ENCODE data around the gene FBRSL1.

- TF ChIP-seq, protein P1, sequence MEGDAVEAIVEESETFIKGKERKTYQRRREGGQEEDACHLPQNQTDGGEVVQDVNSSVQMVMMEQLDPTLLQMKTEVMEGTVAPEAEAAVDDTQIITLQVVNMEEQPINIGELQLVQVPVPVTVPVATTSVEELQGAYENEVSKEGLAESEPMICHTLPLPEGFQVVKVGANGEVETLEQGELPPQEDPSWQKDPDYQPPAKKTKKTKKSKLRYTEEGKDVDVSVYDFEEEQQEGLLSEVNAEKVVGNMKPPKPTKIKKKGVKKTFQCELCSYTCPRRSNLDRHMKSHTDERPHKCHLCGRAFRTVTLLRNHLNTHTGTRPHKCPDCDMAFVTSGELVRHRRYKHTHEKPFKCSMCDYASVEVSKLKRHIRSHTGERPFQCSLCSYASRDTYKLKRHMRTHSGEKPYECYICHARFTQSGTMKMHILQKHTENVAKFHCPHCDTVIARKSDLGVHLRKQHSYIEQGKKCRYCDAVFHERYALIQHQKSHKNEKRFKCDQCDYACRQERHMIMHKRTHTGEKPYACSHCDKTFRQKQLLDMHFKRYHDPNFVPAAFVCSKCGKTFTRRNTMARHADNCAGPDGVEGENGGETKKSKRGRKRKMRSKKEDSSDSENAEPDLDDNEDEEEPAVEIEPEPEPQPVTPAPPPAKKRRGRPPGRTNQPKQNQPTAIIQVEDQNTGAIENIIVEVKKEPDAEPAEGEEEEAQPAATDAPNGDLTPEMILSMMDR (IDR thresholded peaks at IDR 0.05) = no peak
- TF ChIP-seq EP300 (IDR thresholded peaks at IDR 0.05) = no peak
Observed at GRCh38 chr12:132517740-132518100, 27.8 kb downstream of the FBRSL1 start.

Data from sigmoid colon (tissue), 4 donors.